Colonic mucosa (tissue), 4 donors: ENCODE data around the gene HGD. TPM values are rescaled to one million over a fixed set of nuclear protein-coding genes. Genes with fewer than 3 reads are reported as not detected.
"Not testable (repeated sequence)": the region's sequence is repeated elsewhere in the genome, so short reads cannot be mapped to it uniquely, and the experiment has no call there.

Source experiments
- DNase-seq: peaks from one replicate; pipeline ENCODE4 v3.0.0-alpha.2; 2020
- H3K27ac ChIP-seq: fragments of 200-600 bp; one replicate; pipeline ENCODE4 v1.8.0; 2021
- H3K27me3 ChIP-seq: fragments of 200-600 bp; one replicate; pipeline ENCODE4 v1.8.0; 2021
- H3K36me3 ChIP-seq: fragments of 200-600 bp; one replicate; pipeline ENCODE4 v1.8.0; 2021
- H3K4me1 ChIP-seq: fragments of 200-600 bp; one replicate; pipeline ENCODE4 v1.8.0; 2021; ENCODE audit warnings: mild to moderate bottlenecking
- H3K4me3 ChIP-seq: fragments of 200-600 bp; one replicate; pipeline ENCODE4 v1.8.0; 2021
- H3K9ac ChIP-seq, 2 donors: one replicate each; pipeline ENCODE4 v1.7.0; 2013; ENCODE audit warnings: control low read depth in 2 of 2, low read depth in 2 of 2, low read length in 2 of 2
- H3K9me3 ChIP-seq: fragments of 200-600 bp; one replicate; pipeline ENCODE4 v1.8.0; 2021
- intact Hi-C: fragments of 100-400 bp; cut with DNase I; formaldehyde crosslinking; loops from one replicate; pipeline ENCODE4 v1.14.1; 2022
- total RNA-seq, 2 donors: library from RNA; stranded (reverse); fragmentation: NEBNext Ultra II Directional in 1 of 2; extraction: Animal tissue kit (Norgen Biotek cat#: 25700) in 1 of 2; gene quantifications; one replicate each; pipeline ENCODE4 v1.2.1, GENCODE V29; 2021
- TF ChIP-seq, protein P1 (sequence below): fragments of 200-600 bp; IDR thresholded peaks from one replicate; pipeline ENCODE4 v1.8.0; 2022; ENCODE audit warnings: antibody characterized with exemption, mild to moderate bottlenecking
- donor health status: healthy.
- donor health status: DM: no; HTN: no; CAD: no.
- donor health status: DM: no; HTN: no; CAD: no.

HGD gene
- total RNA-seq, 2 donors from 2014 or later = 37.6 to 48.5 TPM

DNA sequence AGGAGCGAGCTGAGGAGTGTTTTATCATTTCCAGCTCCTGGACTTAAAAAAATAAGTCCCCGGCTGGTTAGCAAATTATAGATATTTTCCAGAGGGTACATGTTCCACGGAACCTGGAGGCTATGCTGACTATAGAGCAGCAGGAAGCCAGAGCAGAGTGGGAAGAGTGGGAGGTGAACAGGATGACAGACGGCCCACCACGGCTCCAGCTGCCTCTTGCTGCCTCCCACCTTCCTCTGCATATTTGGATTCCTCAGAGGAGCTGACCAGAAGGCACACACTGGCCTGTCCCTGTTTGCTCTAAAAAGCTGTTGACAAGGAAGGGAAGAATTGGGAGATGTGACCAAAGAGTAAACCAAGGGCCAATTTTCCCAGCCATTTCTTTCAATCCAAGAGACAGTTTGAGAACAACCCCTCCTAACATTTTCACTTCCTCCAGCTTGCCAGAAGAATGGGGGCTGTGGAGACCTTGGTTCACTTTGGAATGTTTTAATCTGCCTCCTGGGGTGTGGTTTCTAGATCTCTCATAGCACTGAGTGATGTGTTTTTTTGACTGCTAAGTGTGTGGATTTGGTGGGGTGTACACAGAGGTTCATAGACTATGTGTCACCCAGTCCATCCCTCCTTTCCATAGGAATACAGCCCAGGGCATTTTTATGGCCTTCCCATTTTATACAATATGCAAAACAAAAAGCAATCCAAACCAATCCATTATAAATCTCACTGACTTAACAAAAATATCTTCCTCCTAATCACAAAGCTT is 36.8 kb downstream of the HGD start:
- H3K4me3 ChIP-seq = no peak overlapping the region
- H3K4me1 ChIP-seq = no peaks in the 10 kb centered on the region
- H3K9ac ChIP-seq = no peak overlapping the region
- H3K9me3 ChIP-seq = no peaks in the 10 kb centered on the region
- no peaks in the 10 kb centered on the region for H3K27me3 ChIP-seq
- H3K36me3 ChIP-seq = no peaks in the 10 kb centered on the region
- no peak overlapping the region for H3K27ac ChIP-seq
- DNase-seq = no peak
- TF ChIP-seq, protein P1, sequence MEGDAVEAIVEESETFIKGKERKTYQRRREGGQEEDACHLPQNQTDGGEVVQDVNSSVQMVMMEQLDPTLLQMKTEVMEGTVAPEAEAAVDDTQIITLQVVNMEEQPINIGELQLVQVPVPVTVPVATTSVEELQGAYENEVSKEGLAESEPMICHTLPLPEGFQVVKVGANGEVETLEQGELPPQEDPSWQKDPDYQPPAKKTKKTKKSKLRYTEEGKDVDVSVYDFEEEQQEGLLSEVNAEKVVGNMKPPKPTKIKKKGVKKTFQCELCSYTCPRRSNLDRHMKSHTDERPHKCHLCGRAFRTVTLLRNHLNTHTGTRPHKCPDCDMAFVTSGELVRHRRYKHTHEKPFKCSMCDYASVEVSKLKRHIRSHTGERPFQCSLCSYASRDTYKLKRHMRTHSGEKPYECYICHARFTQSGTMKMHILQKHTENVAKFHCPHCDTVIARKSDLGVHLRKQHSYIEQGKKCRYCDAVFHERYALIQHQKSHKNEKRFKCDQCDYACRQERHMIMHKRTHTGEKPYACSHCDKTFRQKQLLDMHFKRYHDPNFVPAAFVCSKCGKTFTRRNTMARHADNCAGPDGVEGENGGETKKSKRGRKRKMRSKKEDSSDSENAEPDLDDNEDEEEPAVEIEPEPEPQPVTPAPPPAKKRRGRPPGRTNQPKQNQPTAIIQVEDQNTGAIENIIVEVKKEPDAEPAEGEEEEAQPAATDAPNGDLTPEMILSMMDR = no peak
- intact Hi-C loops = no loop called here

DNA sequence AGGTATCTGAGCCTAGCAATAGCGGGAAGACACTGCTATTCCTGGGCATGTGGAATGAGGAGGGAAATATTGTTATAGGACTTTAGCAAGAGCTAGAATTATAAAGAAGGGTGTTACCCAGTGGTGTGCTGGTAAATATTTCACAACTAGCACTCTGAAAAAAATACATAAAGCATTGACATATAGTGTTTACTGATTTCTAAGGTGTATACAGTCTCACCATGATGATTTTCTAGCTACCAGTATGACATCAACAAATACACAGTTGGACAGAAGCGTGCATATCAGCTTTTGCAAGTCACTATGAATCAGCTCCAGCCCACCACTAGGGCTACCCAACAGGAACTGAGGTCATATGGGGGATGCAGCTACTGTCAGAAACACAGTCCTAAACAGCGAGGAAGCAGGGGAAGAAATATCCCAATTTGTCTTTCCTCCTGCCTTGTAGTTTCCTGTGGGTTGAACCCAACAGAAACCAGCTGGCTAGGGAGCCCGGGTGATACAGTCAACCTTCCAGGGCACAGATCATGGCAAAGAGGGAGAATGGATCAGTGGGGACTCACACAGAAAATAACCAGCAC is 39.6 kb downstream of the HGD start:
- H3K9ac ChIP-seq = no peak overlapping the region
- H3K9me3 ChIP-seq = no peaks in the 10 kb centered on the region
- DNase-seq = no peak

DNA sequence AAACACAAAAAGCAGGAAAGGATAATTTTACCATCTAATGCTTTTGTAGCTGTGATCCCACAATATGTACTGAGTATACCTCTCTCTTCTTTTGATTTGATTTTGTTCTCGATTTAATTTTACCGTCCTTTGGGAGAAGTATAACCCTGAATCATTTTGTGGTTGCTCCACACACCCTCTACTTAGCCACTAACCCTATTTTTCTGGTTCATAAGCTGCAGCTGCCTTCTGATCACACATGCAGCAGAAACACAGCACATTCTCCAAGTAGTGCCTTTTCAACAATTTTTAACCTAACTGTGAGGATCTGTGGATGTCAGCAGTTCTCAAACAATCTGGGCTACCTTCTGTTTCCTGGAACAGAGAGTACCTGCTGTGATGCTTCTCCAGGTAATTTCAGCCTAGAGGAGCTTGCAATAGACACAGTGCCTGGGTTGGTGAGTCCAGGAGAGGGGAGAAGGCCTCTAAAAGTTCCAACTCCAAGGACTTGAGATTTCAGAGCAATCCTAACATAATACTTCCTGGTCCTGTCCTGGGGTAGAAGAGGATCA is 40.3 kb downstream of the HGD start:
- TF ChIP-seq, protein P1 = no peak
- Histone ChIP-seq H3K4me3 (no peak overlapping the region), H3K9ac (no peak overlapping the region), H3K27me3 (no peaks in the 10 kb centered on the region), H3K9me3 (no peaks in the 10 kb centered on the region), H3K4me1 (no peaks in the 10 kb centered on the region), H3K27ac (no peak overlapping the region), H3K36me3 (no peaks in the 10 kb centered on the region)
- intact Hi-C loops = no loop called here
- DNase-seq = no peak

More for the DNA sequence above, 39.6 kb downstream of the HGD start:
- no peak overlapping the region for H3K4me3 ChIP-seq
- no peak overlapping the region for H3K27ac ChIP-seq
- TF ChIP-seq, protein P1 = no peak
- H3K27me3 ChIP-seq = no peaks in the 10 kb centered on the region
- no peaks in the 10 kb centered on the region for H3K4me1 ChIP-seq
- intact Hi-C loops = no loop called here
- H3K36me3 ChIP-seq = no peaks in the 10 kb centered on the region

DNA sequence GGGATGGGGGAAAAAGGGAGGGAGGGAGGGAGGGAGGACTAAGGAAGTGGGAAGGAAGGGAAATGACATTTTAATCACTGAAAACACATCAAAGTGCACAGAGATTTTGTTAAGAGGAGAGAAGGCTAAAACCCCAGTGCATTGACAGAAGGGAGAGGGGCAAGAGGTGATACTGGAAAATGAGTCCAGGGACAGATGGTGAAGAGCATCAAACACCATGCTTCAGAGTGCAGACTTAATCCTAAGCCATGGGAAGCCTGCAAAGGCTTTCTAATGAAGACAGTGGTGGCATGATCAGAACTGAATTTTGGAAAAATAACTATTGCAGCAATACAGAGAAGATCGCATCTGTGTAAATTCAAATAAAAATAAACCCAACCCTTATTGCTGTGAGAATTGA is 41.8 kb downstream of the HGD start:
- DNase-seq = no peak
- no peak overlapping the region for H3K9ac ChIP-seq
- no peaks in the 10 kb centered on the region for H3K27me3 ChIP-seq
- intact Hi-C loops = no loop called here
- TF ChIP-seq, protein P1 = no peak
- H3K36me3 ChIP-seq = no peaks in the 10 kb centered on the region
- no peak overlapping the region for H3K4me3 ChIP-seq
- H3K27ac ChIP-seq = no peak overlapping the region
- H3K9me3 ChIP-seq = no peaks in the 10 kb centered on the region
- no peaks in the 10 kb centered on the region for H3K4me1 ChIP-seq

DNA sequence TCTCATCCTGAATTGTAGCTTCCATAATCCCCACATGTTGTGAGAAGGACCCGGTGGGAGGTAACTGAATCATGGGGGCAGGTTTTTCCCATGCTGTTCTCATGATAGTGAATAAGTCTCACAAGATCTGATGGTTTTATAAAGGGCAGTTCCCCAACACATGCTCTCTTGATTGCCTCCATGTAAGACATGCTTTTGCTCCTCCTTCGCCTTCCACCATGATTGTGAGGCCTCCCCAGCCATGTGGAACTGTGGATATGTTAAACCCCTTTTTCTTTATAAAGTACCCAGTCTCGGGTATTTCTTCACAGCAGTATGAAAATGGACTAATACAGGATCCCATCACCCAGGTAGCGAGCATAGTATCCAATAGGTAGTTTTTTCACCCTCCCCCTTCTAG is 43.2 kb downstream of the HGD start:
- DNase-seq = not testable (repeated sequence)

More for the DNA sequence above, 43.2 kb downstream of the HGD start:
- H3K4me3 ChIP-seq, H3K27me3 ChIP-seq, intact Hi-C loops, H3K9ac ChIP-seq, H3K4me1 ChIP-seq, H3K9me3 ChIP-seq, H3K36me3 ChIP-seq, H3K27ac ChIP-seq: not testable (repeated sequence)
